SH-SY5Y (cell line): ENCODE measurements around the gene SOX15.

ENCODE experiments used
- GATA2 ChIP-seq: IDR thresholded peaks from 2 replicates; pipeline ENCODE4 v1.6.1; 2011; ENCODE audit warnings: mild to moderate bottlenecking, low read depth, low read length
- GATA3 ChIP-seq: IDR thresholded peaks from 2 replicates; pipeline ENCODE4 v1.6.1; 2011; ENCODE audit warnings: low read depth, mild to moderate bottlenecking, low read length, moderate library complexity

- TF ChIP-seq GATA3: no peak
- TF ChIP-seq GATA2: no peak
Measured at GRCh38 chr17:7538891-7539545, 50.9 kb downstream of the SOX15 start.
